Thoracic aorta (tissue), 2 donors: ENCODE results near the gene VSIG10L. TPM values are rescaled to one million over a fixed set of nuclear protein-coding genes. Genes with fewer than 3 reads are reported as not detected.

Source experiments
- ATAC-seq: fragments of 150-250 bp; one replicate; pipeline ENCODE4 v1.8.0; 2017; ENCODE audit warnings: low read depth; ENCODE audit not compliant: insufficient number of reproducible peaks, low FRiP score
- DNase-seq: peaks from one replicate; pipeline ENCODE4 v3.0.0-alpha.2; 2020; ENCODE audit warnings: low spot score
- H3K27ac ChIP-seq, 2 donors: fragments of 200-600 bp; sonication (generic); 1 replicate in 1 of 2; 2 replicates in 1 of 2; pipeline ENCODE4 v1.5.1; 2016; ENCODE audit warnings: mild to moderate bottlenecking in 2 of 2, moderate library complexity in 2 of 2
- H3K27me3 ChIP-seq: fragments of 200-600 bp; sonication (generic); replicated peaks from 2 replicates; pipeline ENCODE4 v1.6.0; 2016; ENCODE audit warnings: mild to moderate bottlenecking; ENCODE audit not compliant: insufficient read depth
- H3K36me3 ChIP-seq: fragments of 200-600 bp; sonication (generic); one replicate; pipeline ENCODE4 v1.5.1; 2016
- H3K4me1 ChIP-seq, 2 donors: fragments of 200-600 bp; sonication (generic); 1 replicate in 1 of 2; 2 replicates in 1 of 2; pipeline versions ENCODE4 v1.5.1 to v1.6.0; 2016; ENCODE audit warnings: low read depth in 2 of 2, mild to moderate bottlenecking in 1 of 2; ENCODE audit not compliant: control insufficient read depth in 1 of 2
- H3K4me3 ChIP-seq: fragments of 200-600 bp; sonication (generic); 2 replicates; pipeline ENCODE4 v1.5.1; 2016; ENCODE audit warnings: mild to moderate bottlenecking
- H3K9me3 ChIP-seq: fragments of 200-600 bp; sonication (generic); 2 replicates; pipeline ENCODE4 v1.5.1; 2016
- CTCF ChIP-seq: fragments of 200-600 bp; sonication (generic); IDR thresholded peaks from one replicate; pipeline ENCODE4 v1.5.1; 2019; ENCODE audit warnings: antibody characterized with exemption
- total RNA-seq, 2 donors: library from RNA; depleted of rRNA; stranded (reverse); fragments of >200 nt; gene quantifications; one replicate each; pipeline versions ENCODE4 v1.1.0 to v1.2.3, GENCODE V29; 2016

VSIG10L gene
- total RNA-seq, 2 donors from 2014 or later = 0.54 to 1.6 TPM

GRCh38 chr19:51325161-51325976 lies 16.6 kb downstream of the VSIG10L start:
- no peak for ATAC-seq
- TF ChIP-seq CTCF = no peak
- no peaks in the 10 kb centered on the region for H3K4me1 ChIP-seq
- H3K4me3 ChIP-seq = no peak overlapping the region
- H3K27me3 ChIP-seq = no peaks in the 10 kb centered on the region
- no peaks in the 10 kb centered on the region for H3K9me3 ChIP-seq
- DNase-seq = no peak
- no peak overlapping the region for H3K27ac ChIP-seq
- no peaks in the 10 kb centered on the region for H3K36me3 ChIP-seq

- no peaks in the 10 kb centered on the region for H3K36me3 ChIP-seq
- DNase-seq (no peak), ATAC-seq (no peak)
- H3K4me3 ChIP-seq = no peak overlapping the region
- no peaks in the 10 kb centered on the region for H3K9me3 ChIP-seq
- no peaks in the 10 kb centered on the region for H3K4me1 ChIP-seq
- no peaks in the 10 kb centered on the region for H3K27me3 ChIP-seq
- H3K27ac ChIP-seq = no peak overlapping the region
- TF ChIP-seq CTCF = no peak
Observed at GRCh38 chr19:51324167-51324481, 17.8 kb downstream of the VSIG10L start.

- no peak overlapping the region for H3K27ac ChIP-seq
- no peaks in the 10 kb centered on the region for H3K27me3 ChIP-seq
- H3K9me3 ChIP-seq = no peaks in the 10 kb centered on the region
- no peak for TF ChIP-seq CTCF
- no peak overlapping the region for H3K4me3 ChIP-seq
- H3K4me1 ChIP-seq = no peaks in the 10 kb centered on the region
- ATAC-seq = no peak
- no peak for DNase-seq
- no peaks in the 10 kb centered on the region for H3K36me3 ChIP-seq
Observed at GRCh38 chr19:51323481-51324166, 18.3 kb downstream of the VSIG10L start.

GRCh38 chr19:51321799-51322198 lies 20.1 kb downstream of the VSIG10L start:
- no peaks in the 10 kb centered on the region for H3K9me3 ChIP-seq
- no peak overlapping the region for H3K4me3 ChIP-seq
- H3K27me3 ChIP-seq = no peaks in the 10 kb centered on the region
- no peak for ATAC-seq
- DNase-seq = no peak
- no peak for TF ChIP-seq CTCF
- no peaks in the 10 kb centered on the region for H3K36me3 ChIP-seq
- no peak overlapping the region for H3K27ac ChIP-seq
- H3K4me1 ChIP-seq = no peaks in the 10 kb centered on the region

- no peak for ATAC-seq
- H3K27me3 ChIP-seq = no peaks in the 10 kb centered on the region
Observed at GRCh38 chr19:51320280-51320657, 21.7 kb downstream of the VSIG10L start.

More at GRCh38 chr19:51320280-51320657, 21.7 kb downstream of the VSIG10L start:
- Histone ChIP-seq H3K4me1 (no peaks in the 10 kb centered on the region), H3K36me3 (no peaks in the 10 kb centered on the region), H3K9me3 (no peaks in the 10 kb centered on the region), H3K4me3 (no peak overlapping the region), H3K27ac (no peak overlapping the region)
- no peak for DNase-seq
- TF ChIP-seq CTCF = no peak
